HG03060 (cell line): ENCODE data around the gene TUBB4A.
"Not testable (repeated sequence)": the region's sequence is repeated elsewhere in the genome, so short reads cannot be mapped to it uniquely, and the experiment has no call there.

Experiments
- ATAC-seq: cut with Tn5 transposase; IDR thresholded peaks from one replicate; pipeline ENCODE4 v1.9.1; 2021; ENCODE audit warnings: low read depth, moderate number of reproducible peaks; ENCODE audit not compliant: unreplicated experiment

TUBB4A gene

GRCh38 chr19:6501740-6502648 lies at the start of gene TUBB4A:
Gene TUBB4A, minus strand, starts transcription at chr19:6502309. Its CDS starts 97 bp downstream, at chr19:6502212.
- ATAC-seq, result no peak

GRCh38 chr19:6551091-6551490 lies 49.0 kb upstream of the TUBB4A start:
- no peak for ATAC-seq

- not testable (repeated sequence) for ATAC-seq
These were observed 48.6 kb upstream of the TUBB4A start for GRCh38 chr19:6550679-6551078.

GRCh38 chr19:6543866-6544347 lies 41.8 kb upstream of the TUBB4A start:
- no peak for ATAC-seq

GRCh38 chr19:6540918-6541689 lies 39.0 kb upstream of the TUBB4A start:
- no peak for ATAC-seq

GRCh38 chr19:6539514-6539913 lies 37.4 kb upstream of the TUBB4A start:
- ATAC-seq, result no peak

GRCh38 chr19:6535558-6536137 lies 33.5 kb upstream of the TUBB4A start:
- no peak for ATAC-seq

- no peak for ATAC-seq
These were observed 32.5 kb upstream of the TUBB4A start for GRCh38 chr19:6534451-6535093.

- no peak for ATAC-seq
These were observed 31.8 kb upstream of the TUBB4A start for GRCh38 chr19:6533746-6534418.

GRCh38 chr19:6533000-6533328 lies 30.9 kb upstream of the TUBB4A start:
- ATAC-seq, result no peak

- ATAC-seq, result no peak
These were observed 30.3 kb upstream of the TUBB4A start for GRCh38 chr19:6532244-6532999.

GRCh38 chr19:6531956-6532243 lies 29.8 kb upstream of the TUBB4A start:
- ATAC-seq, result no peak

GRCh38 chr19:6531163-6531955 lies 29.2 kb upstream of the TUBB4A start:
- no peak for ATAC-seq

- no peak for ATAC-seq
These were observed 28.5 kb upstream of the TUBB4A start, which contains the start of gene TNFSF9 for GRCh38 chr19:6530386-6531162. Gene TNFSF9, plus strand, starts transcription at chr19:6531026. Its CDS starts 11 bp downstream, at chr19:6531037.

GRCh38 chr19:6529937-6530385 lies 27.9 kb upstream of the TUBB4A start:
- ATAC-seq, result no peak

GRCh38 chr19:6529351-6529750 lies 27.2 kb upstream of the TUBB4A start:
- ATAC-seq, result no peak

GRCh38 chr19:6528544-6529121 lies 26.5 kb upstream of the TUBB4A start:
- ATAC-seq, result no peak
